H1 (cell line): ENCODE data around the gene PRKAG1. TPM values are rescaled to one million over a fixed set of nuclear protein-coding genes. Genes with fewer than 3 reads are reported as not detected.

Experiments used
- CTCF ChIA-PET: fragments of 300-600 bp; sonication (Branson Sonifier 250); formaldehyde crosslinking; loops from one replicate; lab custom pipeline; 2021; ENCODE audit not compliant: partially characterized antibody; lab: Charles Lee
- POLR2A ChIA-PET: fragments of 300-600 bp; sonication (Branson Sonifier 250); formaldehyde crosslinking; loops from one replicate; lab custom pipeline; 2021; ENCODE audit warnings: inconsistent platforms; ENCODE audit not compliant: partially characterized antibody; lab: Charles Lee
- DNase-seq, 2 experiments: peaks; one replicate each; pipeline versions ENCODE4 v3.0.0 to v3.0.0-alpha.2; 2010 to 2022; ENCODE audit warnings: low spot score in 2 of 2, low read depth in 1 of 2, mixed read lengths in 1 of 2
- FAIRE-seq: peaks from 2 replicates; lab custom pipeline; 2011; peaks lifted over from hg19 to GRCh38; lab: Jason Lieb, UNC
- H2AFZ ChIP-seq: 2 replicates; pipeline ENCODE4 v1.8.1; 2012; ENCODE audit warnings: low read length, inconsistent platforms
- H2AK5ac ChIP-seq: 2 replicates; pipeline ENCODE4 v1.6.1; 2013; ENCODE audit warnings: low read depth, low read length
- H2BK120ac ChIP-seq: replicated peaks from 2 replicates; pipeline ENCODE3; 2013; ENCODE audit warnings: low read depth, low read length, inconsistent platforms
- H2BK12ac ChIP-seq: 2 replicates; pipeline ENCODE4 v1.6.1; 2013; ENCODE audit warnings: low read depth, low read length
- H2BK15ac ChIP-seq: 2 replicates; pipeline ENCODE4 v1.6.1; 2013; ENCODE audit warnings: low read length
- H2BK20ac ChIP-seq: 2 replicates; pipeline ENCODE4 v1.6.1; 2013; ENCODE audit warnings: low read length
- H2BK5ac ChIP-seq: 2 replicates; pipeline ENCODE4 v1.6.1; 2013; ENCODE audit warnings: low read depth, low read length
- H3K14ac ChIP-seq: 2 replicates; pipeline ENCODE4 v1.6.1; 2013; ENCODE audit warnings: inconsistent platforms; ENCODE audit not compliant: insufficient read length
- H3K18ac ChIP-seq: 2 replicates; pipeline ENCODE4 v1.6.1; 2013; ENCODE audit warnings: low read length; ENCODE audit errors: extremely low read depth
- H3K23ac ChIP-seq: 2 replicates; pipeline ENCODE4 v1.6.1; 2013; ENCODE audit warnings: inconsistent platforms; ENCODE audit not compliant: insufficient read length
- H3K23me2 ChIP-seq: 2 replicates; pipeline ENCODE4 v1.6.1; 2013; ENCODE audit warnings: low read depth, low read length
- H3K27ac ChIP-seq: 2 replicates; pipeline ENCODE4 v1.6.1; 2011; ENCODE audit warnings: low read depth, low read length, inconsistent platforms
- H3K27me3 ChIP-seq, 4 experiments: replicated peaks in 1 of 4; 1 replicate in 1 of 4; 2 replicates in 3 of 4; pipeline versions ENCODE4 v1.6.1 to v1.8.1; 2011 to 2013; ENCODE audit warnings: low read length in 3 of 4, mild to moderate bottlenecking in 3 of 4, inconsistent platforms in 2 of 4, mixed read lengths in 2 of 4, moderate library complexity in 1 of 4; ENCODE audit not compliant: control insufficient read depth in 3 of 4, insufficient read depth in 3 of 4; ENCODE audit errors: extremely low read depth in 1 of 4
- H3K36me3 ChIP-seq, 4 experiments: 2 replicates each; pipeline versions ENCODE4 v1.6.1 to v1.8.1; 2011 to 2013; ENCODE audit warnings: mild to moderate bottlenecking in 4 of 4, low read length in 3 of 4, moderate library complexity in 2 of 4, control low read depth in 1 of 4, inconsistent platforms in 1 of 4; ENCODE audit not compliant: insufficient read depth in 4 of 4, control insufficient read depth in 2 of 4
- H3K4ac ChIP-seq: replicated peaks from 2 replicates; pipeline ENCODE3; 2013; ENCODE audit warnings: low read length, low read depth, mixed read lengths, inconsistent platforms; ENCODE audit not compliant: insufficient read length
- H3K4me1 ChIP-seq, 4 experiments: replicated peaks in 1 of 4; 1 replicate in 1 of 4; 2 replicates in 3 of 4; pipeline versions ENCODE4 v1.6.1 to v1.8.1; 2011 to 2013; ENCODE audit warnings: low read length in 3 of 4, inconsistent platforms in 2 of 4, mixed read lengths in 1 of 4; ENCODE audit not compliant: insufficient read depth in 4 of 4, control insufficient read depth in 3 of 4
- H3K4me2 ChIP-seq, 2 experiments: 2 replicates each; pipeline versions ENCODE4 v1.6.1 to v1.8.1; 2011 to 2013; ENCODE audit warnings: low read depth in 2 of 2, low read length in 2 of 2, control low read depth in 1 of 2, inconsistent platforms in 1 of 2, mild to moderate bottlenecking in 1 of 2; ENCODE audit not compliant: insufficient read depth in 1 of 2
- H3K4me3 ChIP-seq, 4 experiments: fragments of 200-600, 300-600 bp in 1 of 4; sonication (generic), shearing (Covaris generic), sonication (Bioruptor Twin) in 1 of 4; 2 replicates each; pipeline versions ENCODE4 v1.5.1 to v1.8.1; 2011 to 2016; ENCODE audit warnings: low read length in 4 of 4, low read depth in 3 of 4, control low read depth in 2 of 4, inconsistent platforms in 2 of 4, mild to moderate bottlenecking in 2 of 4, mixed read lengths in 1 of 4, moderate library complexity in 1 of 4; ENCODE audit not compliant: insufficient read depth in 2 of 4; ENCODE audit errors: extremely low read depth in 1 of 4
- H3K56ac ChIP-seq: replicated peaks from 2 replicates; pipeline ENCODE3; 2013; ENCODE audit warnings: low read depth, mild to moderate bottlenecking, mixed read lengths, low read length, inconsistent platforms; ENCODE audit not compliant: insufficient read length
- H3K79me1 ChIP-seq: 2 replicates; pipeline ENCODE4 v1.6.1; 2013; ENCODE audit warnings: low read depth, low read length, control low read depth
- H3K79me2 ChIP-seq, 2 experiments: 2 replicates each; pipeline versions ENCODE4 v1.6.1 to v1.8.1; 2012 to 2013; ENCODE audit warnings: low read length in 2 of 2, mild to moderate bottlenecking in 2 of 2, inconsistent platforms in 1 of 2; ENCODE audit not compliant: insufficient read depth in 2 of 2, control insufficient read depth in 1 of 2
- H3K9ac ChIP-seq, 4 experiments: replicated peaks in 1 of 4; 1 replicate in 1 of 4; 2 replicates in 3 of 4; pipeline versions ENCODE4 v1.6.1 to v1.8.1; 2011 to 2013; ENCODE audit warnings: low read depth in 3 of 4, low read length in 3 of 4, control low read depth in 2 of 4, mild to moderate bottlenecking in 2 of 4, moderate library complexity in 2 of 4, inconsistent platforms in 1 of 4; ENCODE audit errors: extremely low read depth in 1 of 4
- H3K9me3 ChIP-seq, 2 experiments: 2 replicates each; pipeline versions ENCODE4 v1.6.1 to v1.8.1; 2012 to 2013; ENCODE audit warnings: mild to moderate bottlenecking in 2 of 2, moderate library complexity in 2 of 2, control low read depth in 1 of 2, inconsistent platforms in 1 of 2, low read depth in 1 of 2, low read length in 1 of 2, mixed read lengths in 1 of 2; ENCODE audit not compliant: insufficient read depth in 2 of 2
- H4K20me1 ChIP-seq, 2 experiments: replicated peaks in 1 of 2; 2 replicates each; pipeline versions ENCODE3 to v1.8.1; 2011 to 2013; ENCODE audit warnings: inconsistent platforms in 2 of 2, low read length in 2 of 2, mild to moderate bottlenecking in 1 of 2; ENCODE audit not compliant: insufficient read depth in 2 of 2, control insufficient read depth in 1 of 2
- H4K5ac ChIP-seq: 2 replicates; pipeline ENCODE4 v1.6.1; 2013; ENCODE audit warnings: low read length, low read depth, mixed read lengths, inconsistent platforms; ENCODE audit not compliant: insufficient read length
- H4K8ac ChIP-seq: 2 replicates; pipeline ENCODE4 v1.8.0; 2013; ENCODE audit warnings: mild to moderate bottlenecking, moderate library complexity, low read length, inconsistent platforms; ENCODE audit not compliant: insufficient read depth; ENCODE audit errors: extremely low read depth
- H4K91ac ChIP-seq: replicated peaks from 2 replicates; pipeline ENCODE3; 2013; ENCODE audit warnings: low read length, mixed read lengths, inconsistent platforms; ENCODE audit not compliant: insufficient read length
- EGR1 ChIP-seq: IDR thresholded peaks from 2 replicates; pipeline ENCODE4 v1.6.1; 2011; ENCODE audit warnings: low read depth, low read length, borderline replicate concordance
- EZH2 ChIP-seq: fragments of 200-600 bp; sonication (generic); IDR thresholded peaks from 2 replicates; pipeline ENCODE4 v1.7.1; 2012; ENCODE audit warnings: low read depth, mild to moderate bottlenecking, moderate library complexity, low read length, inconsistent platforms; ENCODE audit not compliant: severe bottlenecking
- RBBP5 ChIP-seq: IDR thresholded peaks from 2 replicates; pipeline ENCODE4 v1.7.1; 2012; ENCODE audit warnings: low read depth, mild to moderate bottlenecking, inconsistent platforms, low read length, moderate library complexity, borderline replicate concordance
- WGBS, 2 experiments: shearing (Covaris generic) in 1 of 2; methylation state at CpG; one replicate each; pipeline versions ENCODE4 v1.1.6 to v1.1.7; 2013 to 2015; ENCODE audit warnings: low lambda C conversion rate in 2 of 2, mixed read lengths in 2 of 2, inconsistent platforms in 1 of 2, low coverage in 1 of 2, missing lambda C conversion rate in 1 of 2; ENCODE audit not compliant: insufficient replicate concordance in 2 of 2, insufficient coverage in 1 of 2, insufficient read length in 1 of 2; ENCODE audit errors: extremely low coverage in 1 of 2, missing lambda C conversion rate in 1 of 2; 5-methylcytosine and 5-hydroxymethylcytosine counted together
- polyA plus RNA-seq, 7 experiments: library from polyadenylated mRNA; depleted of rRNA in 3 of 7; stranded (reverse) in 5 of 7; unstranded in 2 of 7; fragments of >200 nt in 5 of 7; fragments of 200-250 nt in 2 of 7; gene quantifications; 1 replicate in 5 of 7; 2 replicates in 1 of 7; 4 replicates in 1 of 7; pipeline versions ENCODE4 v1.2.1 to v1.2.3, GENCODE V29; 2011 to 2013; ENCODE audit warnings: missing spikeins in 2 of 7, mixed read lengths in 2 of 7
- total RNA-seq: library from RNA; stranded (reverse); fragmentation: NEBNext Ultra II Directional; extraction: Animal tissue kit (Norgen Biotek cat#: 25700); gene quantifications from 2 replicates; pipeline ENCODE4 v1.2.1, GENCODE V29; 2021

Gene PRKAG1
- total and polyA plus RNA-seq, 2 of the 8 experiments (the other 6 are each of a cell fraction or from before 2014, with no cell fraction given): 38.6 to 57.5 TPM

GRCh38 chr12:48972952-48973483, 45.6 kb downstream of the PRKAG1 start:
- peaks cover 4 to 19% of the 10 kb centered on the region in 2 experiments for H4K20me1 ChIP-seq
- H2AFZ ChIP-seq: no peak overlapping the region
- TF ChIP-seq EZH2 (peak; percentile 23), RBBP5 (no peak), EGR1 (no peak)
- H2BK12ac ChIP-seq: 0 out of 2 replicates have a peak overlapping the region, but pooled peaks have one; percentile 55
- H3K79me2 ChIP-seq: no peaks in the 10 kb centered on the region
- no peaks in the 10 kb centered on the region for H3K9me3 ChIP-seq
- H3K18ac ChIP-seq: 0 out of 2 replicates have a peak overlapping the region, but pooled peaks have one; percentile 38
- no peak overlapping the region; a peak in 1 of 4 replicates for H3K4me2 ChIP-seq
- H3K36me3 ChIP-seq: no peaks in the 10 kb centered on the region; a peak in 1 of 8 replicates
- H4K5ac ChIP-seq: no peak overlapping the region
- H3K4me1 ChIP-seq: peaks cover 12 to 32% (median 28%) of the 10 kb centered on the region in 4 experiments
- no peak overlapping the region for H3K14ac ChIP-seq
- no peak overlapping the region for H4K8ac ChIP-seq
- ChIA-PET CTCF (interaction anchor here (0.6 to 40.8 kb wide), 14 partner anchors 10 to 156 kb away, joined by 3 to 1336 read pairs (median 6); partner anchors contain the start of genes ARF3, DDN, RHEBL1 and WNT1), POLR2A (interaction anchor here (0.8 to 2.7 kb wide), 7 partner anchors 8 to 107 kb away, joined by 3 to 10 read pairs (median 4); partner anchors contain the start of genes ARF3 and RND1)
- H2BK120ac ChIP-seq: no peak overlapping the region
- H3K23ac ChIP-seq: no peak overlapping the region
- DNase-seq (no peak), FAIRE-seq (no peak)
- no peak overlapping the region for H4K91ac ChIP-seq
- no peak overlapping the region for H3K4me3 ChIP-seq
- H2AK5ac ChIP-seq: no peak overlapping the region
- H3K27ac ChIP-seq: no peak overlapping the region
- no peak overlapping the region for H3K4ac ChIP-seq
- no peak overlapping the region for H2BK20ac ChIP-seq
- no peak overlapping the region for H3K56ac ChIP-seq
- 24% methylated on average over 3 of the region's 3 CpGs; no CpG with 5 or more reads in 1 of the 2 experiments for WGBS, 2 experiments
- no peak overlapping the region for H2BK15ac ChIP-seq
- H3K27me3 ChIP-seq: peaks cover 64 to 96% (median 94%) of the 10 kb centered on the region in 4 experiments
- no peak overlapping the region for H2BK5ac ChIP-seq
- H3K9ac ChIP-seq: no peak overlapping the region
- peaks cover 9% of the 10 kb centered on the region for H3K23me2 ChIP-seq
- H3K79me1 ChIP-seq: no peaks in the 10 kb centered on the region
